HepG2 (cell line): Measurements from ENCODE around the gene ZBTB4.

Source experiments
- BRCA1 ChIP-seq: sonication (generic); formaldehyde crosslinking; IDR thresholded peaks from 2 replicates; pipeline ENCODE4 v1.4.0; 2020; ENCODE audit warnings: missing genetic modification reagents
- ZFY ChIP-seq: sonication (generic); formaldehyde crosslinking; IDR thresholded peaks from 2 replicates; pipeline ENCODE4 v1.4.0; 2020; ENCODE audit warnings: missing genetic modification reagents
- ZNF296 ChIP-seq: sonication (generic); formaldehyde crosslinking; conservative IDR thresholded peaks from 2 replicates; pipeline ENCODE4 v1.5.0; 2020; ENCODE audit warnings: mild to moderate bottlenecking, missing genetic modification reagents
- ZNF431 ChIP-seq: sonication (generic); formaldehyde crosslinking; IDR thresholded peaks from 2 replicates; pipeline ENCODE4 v1.9.0; 2022; ENCODE audit warnings: missing genetic modification reagents, low read depth, mild to moderate bottlenecking, borderline replicate concordance
- TF ChIP-seq, protein P1 (sequence below): sonication (generic); formaldehyde crosslinking; IDR thresholded peaks from 2 replicates; pipeline ENCODE4 v1.5.0; 2020; ENCODE audit warnings: mild to moderate bottlenecking, missing genetic modification reagents, moderate library complexity

DNA sequence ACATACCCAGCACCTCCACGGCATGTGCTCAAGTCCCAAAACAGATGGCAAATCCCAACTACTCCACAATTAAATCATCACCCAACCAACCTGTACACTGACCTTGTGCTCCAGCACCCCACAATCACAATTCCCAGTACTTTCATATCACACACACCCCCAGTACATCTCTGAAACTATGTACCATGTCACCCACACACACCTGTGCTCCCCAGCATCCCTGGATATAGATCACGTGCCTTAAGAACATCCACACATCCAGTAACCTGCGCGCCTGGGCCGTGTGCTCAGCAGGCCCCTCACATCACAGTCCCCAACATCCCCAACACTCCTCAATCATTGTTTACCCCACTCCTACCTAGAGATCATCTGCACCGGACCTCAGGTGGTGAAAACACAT, 69.7 kb downstream of the ZBTB4 start:
- TF ChIP-seq BRCA1 (CRISPR knock-in tag) (no peak), ZNF431 (CRISPR knock-in tag) (no peak), ZNF296 (CRISPR knock-in tag) (no peak), ZFY (CRISPR knock-in tag) (no peak)
- TF ChIP-seq, protein P1, sequence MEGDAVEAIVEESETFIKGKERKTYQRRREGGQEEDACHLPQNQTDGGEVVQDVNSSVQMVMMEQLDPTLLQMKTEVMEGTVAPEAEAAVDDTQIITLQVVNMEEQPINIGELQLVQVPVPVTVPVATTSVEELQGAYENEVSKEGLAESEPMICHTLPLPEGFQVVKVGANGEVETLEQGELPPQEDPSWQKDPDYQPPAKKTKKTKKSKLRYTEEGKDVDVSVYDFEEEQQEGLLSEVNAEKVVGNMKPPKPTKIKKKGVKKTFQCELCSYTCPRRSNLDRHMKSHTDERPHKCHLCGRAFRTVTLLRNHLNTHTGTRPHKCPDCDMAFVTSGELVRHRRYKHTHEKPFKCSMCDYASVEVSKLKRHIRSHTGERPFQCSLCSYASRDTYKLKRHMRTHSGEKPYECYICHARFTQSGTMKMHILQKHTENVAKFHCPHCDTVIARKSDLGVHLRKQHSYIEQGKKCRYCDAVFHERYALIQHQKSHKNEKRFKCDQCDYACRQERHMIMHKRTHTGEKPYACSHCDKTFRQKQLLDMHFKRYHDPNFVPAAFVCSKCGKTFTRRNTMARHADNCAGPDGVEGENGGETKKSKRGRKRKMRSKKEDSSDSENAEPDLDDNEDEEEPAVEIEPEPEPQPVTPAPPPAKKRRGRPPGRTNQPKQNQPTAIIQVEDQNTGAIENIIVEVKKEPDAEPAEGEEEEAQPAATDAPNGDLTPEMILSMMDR (CRISPR knock-in tag), result no peak
